Hepatocyte (in vitro differentiated cells): Measurements from ENCODE around the gene KIAA0753. TPM values are rescaled to one million over a fixed set of nuclear protein-coding genes. Genes with fewer than 3 reads are reported as not detected.

Experiments used
- DNase-seq: peaks from one replicate; pipeline ENCODE4 v3.0.0-alpha.2; 2016; ENCODE audit warnings: low spot score
- H2AFZ ChIP-seq: fragments of 200-600 bp; sonication (generic); 2 replicates; pipeline ENCODE4 v1.6.0; 2016; ENCODE audit warnings: antibody characterized with exemption, mild to moderate bottlenecking
- H3K27ac ChIP-seq: fragments of 200-600 bp; sonication (generic); 2 replicates; pipeline ENCODE4 v1.5.1; 2016; ENCODE audit warnings: mild to moderate bottlenecking
- H3K27me3 ChIP-seq: fragments of 200-600 bp; sonication (generic); 2 replicates; pipeline ENCODE4 v1.6.1; 2016
- H3K36me3 ChIP-seq: fragments of 200-600 bp; sonication (generic); replicated peaks from 2 replicates; pipeline ENCODE4 v1.5.1; 2016; ENCODE audit warnings: low read depth; ENCODE audit not compliant: insufficient read depth
- H3K4me1 ChIP-seq: fragments of 200-600 bp; sonication (generic); 2 replicates; pipeline ENCODE4 v1.5.1; 2016; ENCODE audit warnings: mild to moderate bottlenecking, moderate library complexity; ENCODE audit not compliant: insufficient read depth
- H3K4me2 ChIP-seq: fragments of 200-600 bp; sonication (generic); 2 replicates; pipeline ENCODE4 v1.6.0; 2016
- H3K4me3 ChIP-seq: fragments of 200-600 bp; sonication (generic); 2 replicates; pipeline ENCODE4 v1.5.1; 2016; ENCODE audit warnings: mild to moderate bottlenecking
- H3K79me2 ChIP-seq: fragments of 200-600 bp; sonication (generic); 2 replicates; pipeline ENCODE4 v1.6.0; 2017; ENCODE audit warnings: mild to moderate bottlenecking
- H3K9me2 ChIP-seq: fragments of 200-600 bp; sonication (generic); replicated peaks from 2 replicates; pipeline ENCODE4 v1.6.0; 2017; ENCODE audit warnings: mild to moderate bottlenecking; ENCODE audit not compliant: insufficient read depth
- H3K9me3 ChIP-seq: fragments of 200-600 bp; sonication (generic); 2 replicates; pipeline ENCODE4 v1.5.1; 2016; ENCODE audit warnings: low read depth, mild to moderate bottlenecking
- H4K20me1 ChIP-seq: fragments of 200-600 bp; sonication (generic); 2 replicates; pipeline ENCODE4 v1.6.0; 2016; ENCODE audit warnings: mild to moderate bottlenecking; ENCODE audit not compliant: insufficient read depth, poor library complexity, severe bottlenecking
- EZH2 ChIP-seq: fragments of 200-600 bp; sonication (generic); IDR thresholded peaks from 2 replicates; pipeline ENCODE4 v1.6.1; 2016; ENCODE audit warnings: antibody characterized with exemption, mild to moderate bottlenecking, borderline replicate concordance
- EZH2phosphoT487 ChIP-seq: fragments of 200-600 bp; sonication (generic); IDR thresholded peaks from one replicate; pipeline ENCODE4 v1.6.1; 2018; ENCODE audit warnings: antibody characterized with exemption, mild to moderate bottlenecking, low read depth, moderate library complexity; ENCODE audit not compliant: unreplicated experiment, severe bottlenecking
- WGBS: methylation state at CpG from one replicate; pipeline ENCODE4 v1.1.6; 2016; ENCODE audit warnings: low lambda C conversion rate; ENCODE audit errors: missing lambda C conversion rate; 5-methylcytosine and 5-hydroxymethylcytosine counted together
- polyA plus RNA-seq: library from polyadenylated mRNA; unstranded; fragments of >200 nt; fragmentation: Nextera tagmentation; extraction: Ambion mirVana; gene quantifications from 2 replicates; pipeline ENCODE4 v1.2.1, GENCODE V29; 2016
- total RNA-seq: library from RNA; depleted of rRNA; stranded (reverse); fragments of >200 nt; gene quantifications from 2 replicates; pipeline ENCODE4 v1.2.3, GENCODE V29; 2014
- TF ChIP-seq, protein P1 (sequence below): fragments of 200-600 bp; sonication (generic); IDR thresholded peaks from 2 replicates; pipeline ENCODE4 v1.5.1; 2016; ENCODE audit warnings: antibody characterized with exemption, mild to moderate bottlenecking; ENCODE audit not compliant: poor library complexity

Gene KIAA0753
- total and polyA plus RNA-seq, 2 experiments from 2014 or later = 6.0 to 12.0 TPM

- peaks cover 6% of the 10 kb centered on the region for H3K36me3 ChIP-seq
- DNase-seq = no peak
- WGBS = 96% methylated on average over 3 of the region's 3 CpGs
Observed at GRCh38 chr17:6633263-6633662, 7.2 kb downstream of the KIAA0753 start.

GRCh38 chr17:6632530-6632929 lies 8.0 kb downstream of the KIAA0753 start:
- Histone ChIP-seq H3K36me3 (peaks cover 6% of the 10 kb centered on the region), H3K27ac (no peak overlapping the region)

More at GRCh38 chr17:6633263-6633662, 7.2 kb downstream of the KIAA0753 start:
- H2AFZ ChIP-seq = no peak overlapping the region
- no peaks in the 10 kb centered on the region for H3K4me1 ChIP-seq
- H3K79me2 ChIP-seq = peaks cover 31% of the 10 kb centered on the region
- TF ChIP-seq, protein P1, sequence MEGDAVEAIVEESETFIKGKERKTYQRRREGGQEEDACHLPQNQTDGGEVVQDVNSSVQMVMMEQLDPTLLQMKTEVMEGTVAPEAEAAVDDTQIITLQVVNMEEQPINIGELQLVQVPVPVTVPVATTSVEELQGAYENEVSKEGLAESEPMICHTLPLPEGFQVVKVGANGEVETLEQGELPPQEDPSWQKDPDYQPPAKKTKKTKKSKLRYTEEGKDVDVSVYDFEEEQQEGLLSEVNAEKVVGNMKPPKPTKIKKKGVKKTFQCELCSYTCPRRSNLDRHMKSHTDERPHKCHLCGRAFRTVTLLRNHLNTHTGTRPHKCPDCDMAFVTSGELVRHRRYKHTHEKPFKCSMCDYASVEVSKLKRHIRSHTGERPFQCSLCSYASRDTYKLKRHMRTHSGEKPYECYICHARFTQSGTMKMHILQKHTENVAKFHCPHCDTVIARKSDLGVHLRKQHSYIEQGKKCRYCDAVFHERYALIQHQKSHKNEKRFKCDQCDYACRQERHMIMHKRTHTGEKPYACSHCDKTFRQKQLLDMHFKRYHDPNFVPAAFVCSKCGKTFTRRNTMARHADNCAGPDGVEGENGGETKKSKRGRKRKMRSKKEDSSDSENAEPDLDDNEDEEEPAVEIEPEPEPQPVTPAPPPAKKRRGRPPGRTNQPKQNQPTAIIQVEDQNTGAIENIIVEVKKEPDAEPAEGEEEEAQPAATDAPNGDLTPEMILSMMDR = no peak
- TF ChIP-seq EZH2 = no peak
- TF ChIP-seq EZH2phosphoT487 = no peak
- H4K20me1 ChIP-seq = no peaks in the 10 kb centered on the region
- H3K4me3 ChIP-seq = no peak overlapping the region
- no peak overlapping the region for H3K4me2 ChIP-seq
- no peaks in the 10 kb centered on the region for H3K9me3 ChIP-seq
- H3K27me3 ChIP-seq = no peaks in the 10 kb centered on the region
- H3K9me2 ChIP-seq = no peaks in the 10 kb centered on the region
- H3K27ac ChIP-seq = no peak overlapping the region

GRCh38 chr17:6630390-6630789 lies 10.1 kb downstream of the KIAA0753 start:
- WGBS = 100% methylated on average over 1 of the region's 1 CpG
- Histone ChIP-seq H3K4me1 (no peaks in the 10 kb centered on the region), H4K20me1 (no peaks in the 10 kb centered on the region), H3K27ac (no peak overlapping the region), H3K9me3 (no peaks in the 10 kb centered on the region), H3K4me3 (no peak overlapping the region), H3K36me3 (peaks cover 8% of the 10 kb centered on the region), H3K27me3 (no peaks in the 10 kb centered on the region), H3K9me2 (no peaks in the 10 kb centered on the region), H2AFZ (no peak overlapping the region), H3K4me2 (no peak overlapping the region), H3K79me2 (peaks cover 25% of the 10 kb centered on the region)
- DNase-seq = no peak
- TF ChIP-seq EZH2 (no peak), EZH2phosphoT487 (no peak)
- TF ChIP-seq, protein P1 = no peak

More at GRCh38 chr17:6632530-6632929, 8.0 kb downstream of the KIAA0753 start:
- Histone ChIP-seq H3K9me2 (no peaks in the 10 kb centered on the region), H2AFZ (no peak overlapping the region), H3K27me3 (no peaks in the 10 kb centered on the region), H3K4me1 (no peaks in the 10 kb centered on the region), H3K4me2 (no peak overlapping the region), H3K79me2 (peaks cover 25% of the 10 kb centered on the region), H3K4me3 (no peak overlapping the region), H3K9me3 (no peaks in the 10 kb centered on the region), H4K20me1 (no peaks in the 10 kb centered on the region)
- TF ChIP-seq EZH2phosphoT487 = no peak
- TF ChIP-seq EZH2 = no peak
- TF ChIP-seq, protein P1 = no peak
- DNase-seq = no peak

- no peak overlapping the region for H3K4me3 ChIP-seq
- 89% methylated on average over 1 of the region's 1 CpG for WGBS
- no peak for DNase-seq
- no peaks in the 10 kb centered on the region for H3K9me2 ChIP-seq
- no peaks in the 10 kb centered on the region for H3K9me3 ChIP-seq
- H3K4me2 ChIP-seq = no peak overlapping the region
- peaks cover 14% of the 10 kb centered on the region for H3K79me2 ChIP-seq
- H4K20me1 ChIP-seq = no peaks in the 10 kb centered on the region
- H3K27me3 ChIP-seq = no peaks in the 10 kb centered on the region
- TF ChIP-seq, protein P1 = no peak
- TF ChIP-seq EZH2 = no peak
- TF ChIP-seq EZH2phosphoT487 = no peak
- peaks cover 3% of the 10 kb centered on the region for H3K36me3 ChIP-seq
- no peaks in the 10 kb centered on the region for H3K4me1 ChIP-seq
- no peak overlapping the region for H3K27ac ChIP-seq
- H2AFZ ChIP-seq = no peak overlapping the region
Observed at GRCh38 chr17:6627019-6627418, 13.5 kb downstream of the KIAA0753 start.
